Stimulated activated CD8-positive, alpha-beta memory T cell treated with anti-CD3 and anti-CD28 coated beads, Interleukin-15, amount 100 ng/mL, for 48 hours (primary cell): Measurements from ENCODE around the gene EP400.
A peak's percentile ranks its signal among the peaks of the same experiment; 100 is the strongest.
"Not testable (repeated sequence)": the region's sequence is repeated elsewhere in the genome, so short reads cannot be mapped to it uniquely, and the experiment has no call there.

Source experiments
- DNase-seq, 2 donors: peaks; one replicate each; pipeline ENCODE4 v3.0.0-alpha.2; 2020; ENCODE audit warnings: low read depth in 2 of 2

Gene EP400

DNA sequence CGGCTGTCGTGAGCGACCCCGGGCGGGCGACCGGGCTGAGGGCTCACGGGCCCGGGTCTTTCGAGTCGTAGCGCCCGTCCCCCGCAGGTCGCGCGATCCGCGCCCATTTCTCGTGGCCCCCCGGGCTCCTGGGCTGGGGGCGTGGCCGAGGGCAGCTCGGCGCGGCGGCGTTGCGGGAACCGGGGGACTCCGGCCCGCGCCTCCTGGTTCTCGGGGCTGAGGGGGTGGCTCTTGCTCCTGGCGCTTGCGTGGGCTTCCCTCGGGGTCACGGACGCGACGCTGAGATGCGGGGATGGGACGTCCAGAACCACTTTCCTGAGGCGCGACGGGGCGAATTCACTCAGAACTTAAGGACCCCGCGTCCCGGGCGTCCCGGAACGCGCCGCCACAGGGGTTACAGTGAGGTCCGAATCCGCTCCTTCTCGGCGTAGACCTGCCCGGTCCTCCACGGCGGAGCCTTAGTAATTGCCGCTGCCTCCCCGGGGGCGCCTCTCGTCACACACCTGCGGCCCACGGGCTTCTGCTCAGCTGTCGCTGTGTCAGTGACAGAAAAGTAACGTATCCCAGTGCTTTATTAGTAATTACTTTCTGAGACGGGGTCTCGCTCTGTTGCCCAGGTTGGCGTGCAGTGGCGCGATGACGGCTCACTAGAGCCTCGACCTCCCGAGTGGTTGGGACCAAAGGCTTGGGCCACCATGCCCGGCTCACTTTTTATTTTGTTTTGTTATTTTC, 606 bp downstream of the EP400 start:
- peak; percentile 19 to 22 for DNase-seq

GRCh38 chr12:131953810-131954209, 4.1 kb downstream of the EP400 start:
- not testable (repeated sequence) for DNase-seq

DNA sequence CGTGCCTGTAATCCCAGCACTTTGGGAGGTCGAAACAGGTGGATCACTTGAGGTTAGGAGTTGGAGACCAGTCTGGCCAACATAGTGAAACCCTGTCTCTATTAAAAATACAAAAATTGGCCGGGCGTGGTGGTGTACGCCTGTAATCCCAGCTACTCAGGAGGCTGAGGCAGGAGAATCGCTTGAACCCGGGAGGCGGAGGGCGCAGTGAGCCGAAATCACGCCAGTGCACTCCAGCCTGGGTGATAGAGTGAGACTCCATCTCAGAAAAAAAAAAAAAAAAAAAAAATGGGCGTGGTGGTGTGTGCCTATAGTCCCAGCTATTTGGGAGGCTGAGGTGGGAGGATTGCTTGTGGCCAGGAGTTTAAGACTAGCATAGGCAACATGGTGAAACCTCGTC, 4.7 kb downstream of the EP400 start:
- DNase-seq = not testable (repeated sequence)

GRCh38 chr12:131959116-131959515, 9.4 kb downstream of the EP400 start:
- no peak for DNase-seq

DNA sequence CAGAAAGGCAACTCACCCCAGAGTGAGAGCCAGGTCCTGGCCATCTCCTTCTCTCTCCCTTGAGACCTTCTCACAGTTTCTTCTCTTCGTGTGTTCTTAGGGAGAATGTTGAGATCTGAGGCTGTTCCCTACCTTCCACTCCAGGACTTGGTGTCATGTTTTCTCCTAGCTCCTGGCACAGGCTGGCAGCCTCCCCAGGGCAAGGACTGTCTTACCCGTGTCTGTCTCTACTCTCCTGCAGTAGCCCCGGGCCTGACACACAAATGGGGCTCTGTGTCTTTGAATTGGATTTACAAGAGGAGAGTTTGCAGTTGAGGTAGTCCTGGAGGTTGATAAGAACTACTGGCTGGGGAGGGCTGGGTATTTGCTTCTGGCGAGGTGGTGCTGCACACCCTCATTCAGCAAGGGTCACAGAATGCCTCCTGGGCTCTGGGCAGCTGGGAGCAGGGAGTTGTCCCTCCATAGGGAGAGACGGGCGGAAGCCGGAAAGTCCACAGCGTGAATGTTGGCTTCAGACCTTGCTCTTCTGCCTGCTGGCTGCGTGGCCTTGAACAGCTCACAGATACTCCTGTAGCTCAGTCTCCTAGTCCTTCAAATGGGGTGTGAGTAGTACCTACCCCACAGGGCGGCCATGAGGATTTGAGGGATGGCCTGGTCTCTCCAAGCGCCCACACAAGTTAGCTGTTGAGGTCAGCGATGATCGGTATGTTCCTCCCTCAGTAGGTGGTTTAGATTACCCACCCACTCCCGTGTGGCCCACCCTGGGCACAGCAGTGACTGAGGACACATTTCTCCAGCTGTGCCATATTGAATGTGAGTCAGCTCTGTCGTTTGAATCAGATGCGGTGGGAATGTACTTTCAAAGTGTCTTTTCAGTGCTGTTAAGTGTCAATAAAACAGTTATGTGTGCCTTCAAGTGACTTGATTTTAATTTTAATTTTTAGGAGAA, 10.2 kb downstream of the EP400 start:
- no peak for DNase-seq

GRCh38 chr12:131960590-131961325, 11.0 kb downstream of the EP400 start:
- not testable (repeated sequence) for DNase-seq

DNA sequence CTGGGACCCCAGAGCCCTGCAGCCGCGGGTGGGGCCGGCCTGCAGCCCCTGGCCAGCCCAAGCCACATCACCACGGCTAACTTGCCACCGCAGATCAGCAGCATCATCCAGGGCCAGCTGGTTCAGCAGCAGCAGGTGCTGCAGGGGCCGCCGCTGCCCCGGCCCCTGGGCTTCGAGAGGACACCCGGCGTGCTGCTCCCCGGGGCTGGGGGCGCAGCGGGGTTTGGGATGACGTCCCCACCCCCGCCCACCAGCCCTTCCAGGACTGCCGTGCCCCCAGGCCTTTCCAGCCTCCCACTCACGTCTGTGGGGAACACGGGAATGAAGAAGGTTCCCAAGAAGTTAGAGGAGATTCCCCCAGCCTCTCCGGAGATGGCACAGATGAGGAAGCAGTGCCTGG, 11.6 kb downstream of the EP400 start:
- DNase-seq = not testable (repeated sequence)

DNA sequence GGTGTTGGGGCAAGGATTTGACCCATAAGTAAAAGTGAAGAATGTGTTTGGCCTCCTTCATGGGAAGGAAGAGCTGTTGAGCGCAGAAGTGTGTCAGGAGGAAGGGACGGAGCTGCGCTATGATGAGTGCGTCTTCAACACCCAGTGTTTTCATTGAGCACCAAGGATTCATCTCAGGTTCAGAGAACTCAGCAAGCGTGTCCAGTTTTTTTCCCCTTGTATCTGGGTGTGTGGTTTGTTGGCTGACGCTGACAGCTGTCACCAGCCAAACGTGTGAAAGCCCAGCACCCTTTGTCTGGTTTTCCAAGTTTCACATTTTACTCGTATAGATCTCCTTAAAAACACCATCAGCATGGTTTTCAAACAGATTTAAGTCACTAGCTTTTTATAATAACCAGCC, 12.3 kb downstream of the EP400 start:
- DNase-seq = no peak

- DNase-seq = no peak
Observed at GRCh38 chr12:131963381-131963780, 13.6 kb downstream of the EP400 start.

DNA sequence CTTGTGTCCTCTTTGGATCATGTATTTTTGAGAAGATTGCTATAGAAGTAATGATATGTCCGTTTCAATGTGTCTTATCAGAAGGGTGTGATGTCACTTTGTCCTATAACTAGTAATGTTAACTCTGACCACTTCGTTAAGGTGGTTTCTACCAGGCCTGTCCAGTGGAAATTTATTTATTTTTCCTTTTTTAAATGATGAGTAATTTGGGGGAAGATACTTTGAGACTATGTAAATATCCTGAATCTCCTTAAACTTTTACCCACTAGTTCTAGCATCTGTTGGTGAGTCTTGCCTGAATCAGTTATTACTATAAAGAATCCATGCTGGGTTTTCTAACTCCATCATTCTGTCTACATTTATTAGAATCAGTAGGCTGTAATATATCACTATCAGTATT, 15.3 kb downstream of the EP400 start:
- DNase-seq = no peak

GRCh38 chr12:131971226-131971625, 21.5 kb downstream of the EP400 start:
- no peak for DNase-seq

DNA sequence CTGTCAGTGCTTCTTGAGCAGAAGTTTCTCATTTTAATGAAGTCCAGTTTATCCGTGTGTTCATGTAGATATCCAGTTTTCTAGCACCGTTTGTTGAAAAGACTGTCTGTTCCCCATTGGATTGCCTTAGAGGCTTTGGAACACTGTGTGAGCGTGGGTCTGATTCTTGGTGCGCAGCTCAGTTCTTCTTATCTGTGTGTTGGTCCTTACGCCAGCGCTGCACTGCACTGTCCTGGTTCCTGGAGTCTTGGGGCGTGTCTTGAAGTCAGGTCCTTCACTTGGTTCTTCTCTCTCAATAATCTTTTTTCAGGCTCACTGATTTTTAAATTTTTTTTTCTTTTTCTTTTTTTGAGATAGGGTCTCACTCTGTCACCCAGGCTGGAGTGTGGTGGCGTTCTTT, 25.5 kb downstream of the EP400 start:
- DNase-seq = no peak

DNA sequence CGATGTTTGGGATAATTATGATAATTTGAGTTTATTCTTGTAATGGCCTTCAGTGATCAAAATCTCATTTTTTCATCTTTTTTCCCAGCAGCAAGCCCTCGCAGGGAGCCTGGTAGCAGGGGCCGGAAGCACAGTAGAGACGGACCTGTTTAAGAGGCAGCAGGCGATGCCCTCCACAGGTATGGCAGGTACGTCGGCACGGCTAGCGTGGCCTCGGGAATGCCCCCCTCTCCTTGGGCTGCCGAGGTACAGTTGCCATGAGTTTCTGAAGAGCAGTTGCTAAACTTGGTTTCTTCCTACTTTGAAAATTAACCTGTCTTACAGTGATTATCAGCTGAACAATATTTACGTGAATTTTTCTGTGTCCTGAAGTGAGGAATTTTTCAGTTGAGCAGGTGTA, 29.9 kb downstream of the EP400 start:
- DNase-seq = no peak

DNA sequence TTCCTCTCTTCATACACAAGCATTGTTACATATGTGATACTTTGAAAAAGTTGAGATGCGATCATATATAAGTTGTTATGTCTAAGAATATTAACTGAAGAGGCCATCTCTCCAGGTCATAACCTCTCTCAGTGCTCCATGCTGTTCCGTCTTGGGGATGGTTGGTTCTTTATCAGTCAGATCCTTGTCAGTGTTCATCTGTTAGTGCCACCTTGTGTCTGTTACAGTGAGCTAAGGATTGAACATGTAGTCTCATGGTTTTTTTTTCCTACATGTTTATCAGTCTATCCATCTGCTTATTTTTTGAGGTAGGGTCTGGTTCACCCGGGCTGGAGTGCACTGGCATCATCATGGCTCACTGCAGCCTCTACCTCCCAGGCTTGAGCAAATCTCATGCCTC, 30.5 kb downstream of the EP400 start:
- DNase-seq = no peak

DNA sequence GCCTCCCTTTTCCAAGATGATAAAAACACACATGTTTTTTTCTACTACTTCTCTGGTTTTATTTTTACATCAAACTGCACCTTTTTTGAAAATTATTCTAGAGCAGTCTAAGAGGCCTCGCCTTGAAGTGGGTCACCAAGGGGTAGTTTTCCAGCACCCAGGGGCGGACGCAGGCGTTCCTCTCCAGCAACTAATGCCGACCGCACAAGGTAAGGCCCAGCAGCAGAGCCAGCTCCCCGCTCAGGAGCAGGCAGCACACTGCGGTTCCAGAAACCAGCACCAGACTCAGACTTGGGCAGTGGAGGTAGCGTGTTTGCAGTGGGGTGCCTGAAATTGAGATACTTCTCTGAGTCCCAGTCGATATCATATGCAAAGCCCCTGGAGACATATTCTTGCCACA, 31.6 kb downstream of the EP400 start:
- no peak for DNase-seq

- DNase-seq = no peak
Observed at GRCh38 chr12:131982041-131982440, 32.3 kb downstream of the EP400 start.

DNA sequence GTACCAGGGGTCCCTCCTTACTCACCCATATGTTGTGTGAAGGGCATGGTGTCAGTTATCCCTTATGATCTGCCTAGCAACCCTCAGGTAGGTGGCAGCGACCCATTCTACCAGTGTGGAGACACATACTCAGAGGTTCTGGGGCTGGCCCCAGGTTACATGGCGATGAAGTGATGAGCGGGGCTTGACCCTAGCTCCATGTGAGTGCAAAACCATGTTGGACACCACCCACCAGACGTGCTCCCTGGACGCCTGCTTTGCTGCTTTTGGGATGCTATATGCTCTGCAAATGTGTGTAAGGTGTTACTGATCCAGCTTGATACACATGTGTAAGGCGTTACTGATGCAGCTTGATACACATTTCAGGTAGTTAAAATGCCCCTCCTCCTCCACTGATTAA, 33.3 kb downstream of the EP400 start:
- DNase-seq = no peak

GRCh38 chr12:131983554-131983953, 33.8 kb downstream of the EP400 start:
- DNase-seq = no peak

- DNase-seq = no peak
Observed at GRCh38 chr12:131984334-131984733, 34.6 kb downstream of the EP400 start.

- not testable (repeated sequence) for DNase-seq
Observed at GRCh38 chr12:131985510-131985875, 35.8 kb downstream of the EP400 start.

- DNase-seq = no peak
Observed at GRCh38 chr12:131986361-131986760, 36.6 kb downstream of the EP400 start.

DNA sequence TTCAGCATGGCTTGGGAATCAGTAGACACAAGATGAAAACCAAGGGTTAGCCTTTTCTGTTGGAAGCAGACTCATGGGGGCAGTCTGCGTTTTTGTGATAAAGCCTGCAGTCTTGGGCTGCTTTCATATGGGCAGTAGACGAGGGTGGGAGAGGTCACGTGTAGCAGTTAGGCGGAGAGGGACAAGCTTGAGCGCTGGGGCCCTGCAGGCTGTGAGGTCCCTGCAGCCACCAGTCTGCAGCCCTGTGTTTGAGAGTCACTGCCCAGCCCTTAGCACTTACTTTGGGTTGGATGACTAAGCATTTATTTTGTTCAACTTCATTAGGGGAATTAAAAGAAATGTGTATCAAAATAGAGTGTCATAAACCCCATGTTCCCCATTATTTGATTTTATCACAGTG, 37.2 kb downstream of the EP400 start:
- DNase-seq = no peak
